Measurements from ENCODE around the gene APP.

APP gene

GRCh38 chr21:25898671-25899070, 271.9 kb downstream of the APP start:
- Histone ChIP-seq H3K36me3 (ENCODE audit: insufficient read depth, low read length) (no peaks in the 10 kb centered on the region), H3K9me2 (replicated peaks; ENCODE audit: low read depth, low read length) (no peaks in the 10 kb centered on the region), H3K79me2 (ENCODE audit: insufficient read depth, low read length) (no peaks in the 10 kb centered on the region), H3K9ac (ENCODE audit: low read depth, low read length, poor library complexity, severe bottlenecking) (no peak overlapping the region), H3K4me2 (ENCODE audit: low read depth, low read length, poor library complexity, severe bottlenecking) (no peak overlapping the region), H3K4me1 (ENCODE audit: insufficient read depth, low read length, poor library complexity, severe bottlenecking) (no peaks in the 10 kb centered on the region), H3K4me3 (ENCODE audit: low read length, poor library complexity, severe bottlenecking) (no peak overlapping the region), H2AFZ (ENCODE audit: low read length) (no peak overlapping the region), H4K20me1 (ENCODE audit: insufficient read depth, low read length, poor library complexity, severe bottlenecking) (no peaks in the 10 kb centered on the region), H3K27me3 (ENCODE audit: insufficient read depth, low read length, poor library complexity, severe bottlenecking) (no peaks in the 10 kb centered on the region), H3F3A (ENCODE audit: low read depth) (no peaks in the 10 kb centered on the region), H3K9me3 (ENCODE audit: insufficient read depth, low read depth, low read length) (no peaks in the 10 kb centered on the region)
- TF ChIP-seq, protein P1, sequence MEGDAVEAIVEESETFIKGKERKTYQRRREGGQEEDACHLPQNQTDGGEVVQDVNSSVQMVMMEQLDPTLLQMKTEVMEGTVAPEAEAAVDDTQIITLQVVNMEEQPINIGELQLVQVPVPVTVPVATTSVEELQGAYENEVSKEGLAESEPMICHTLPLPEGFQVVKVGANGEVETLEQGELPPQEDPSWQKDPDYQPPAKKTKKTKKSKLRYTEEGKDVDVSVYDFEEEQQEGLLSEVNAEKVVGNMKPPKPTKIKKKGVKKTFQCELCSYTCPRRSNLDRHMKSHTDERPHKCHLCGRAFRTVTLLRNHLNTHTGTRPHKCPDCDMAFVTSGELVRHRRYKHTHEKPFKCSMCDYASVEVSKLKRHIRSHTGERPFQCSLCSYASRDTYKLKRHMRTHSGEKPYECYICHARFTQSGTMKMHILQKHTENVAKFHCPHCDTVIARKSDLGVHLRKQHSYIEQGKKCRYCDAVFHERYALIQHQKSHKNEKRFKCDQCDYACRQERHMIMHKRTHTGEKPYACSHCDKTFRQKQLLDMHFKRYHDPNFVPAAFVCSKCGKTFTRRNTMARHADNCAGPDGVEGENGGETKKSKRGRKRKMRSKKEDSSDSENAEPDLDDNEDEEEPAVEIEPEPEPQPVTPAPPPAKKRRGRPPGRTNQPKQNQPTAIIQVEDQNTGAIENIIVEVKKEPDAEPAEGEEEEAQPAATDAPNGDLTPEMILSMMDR (conservative IDR thresholded peaks at IDR 0.05; ENCODE audit: low read length), result no peak

GRCh38 chr21:25897383-25897782, 273.2 kb downstream of the APP start:
- Histone ChIP-seq H3K4me3 (ENCODE audit: low read length, poor library complexity, severe bottlenecking) (no peak overlapping the region), H3K4me1 (ENCODE audit: insufficient read depth, low read length, poor library complexity, severe bottlenecking) (no peaks in the 10 kb centered on the region), H3K4me2 (ENCODE audit: low read depth, low read length, poor library complexity, severe bottlenecking) (no peak overlapping the region), H3K9me2 (replicated peaks; ENCODE audit: low read depth, low read length) (no peaks in the 10 kb centered on the region), H3K27me3 (ENCODE audit: insufficient read depth, low read length, poor library complexity, severe bottlenecking) (no peaks in the 10 kb centered on the region), H2AFZ (ENCODE audit: low read length) (no peak overlapping the region), H4K20me1 (ENCODE audit: insufficient read depth, low read length, poor library complexity, severe bottlenecking) (no peaks in the 10 kb centered on the region), H3K9me3 (ENCODE audit: insufficient read depth, low read depth, low read length) (no peaks in the 10 kb centered on the region), H3K79me2 (ENCODE audit: insufficient read depth, low read length) (no peaks in the 10 kb centered on the region), H3K36me3 (ENCODE audit: insufficient read depth, low read length) (no peaks in the 10 kb centered on the region), H3F3A (ENCODE audit: low read depth) (no peaks in the 10 kb centered on the region), H3K9ac (ENCODE audit: low read depth, low read length, poor library complexity, severe bottlenecking) (no peak overlapping the region)
- TF ChIP-seq EZH2phosphoT487 (IDR thresholded peaks at IDR 0.05; ENCODE audit: borderline replicate concordance), result no peak
- TF ChIP-seq, protein P1 (conservative IDR thresholded peaks at IDR 0.05; ENCODE audit: low read length), result no peak

- Histone ChIP-seq H3K4me2 (ENCODE audit: low read depth, low read length, poor library complexity, severe bottlenecking) (no peak overlapping the region), H2AFZ (ENCODE audit: low read length) (no peak overlapping the region), H4K20me1 (ENCODE audit: insufficient read depth, low read length, poor library complexity, severe bottlenecking) (no peaks in the 10 kb centered on the region)
These were observed 274.0 kb downstream of the APP start for GRCh38 chr21:25896501-25897056.

More at GRCh38 chr21:25896501-25897056, 274.0 kb downstream of the APP start:
- no peaks in the 10 kb centered on the region for H3K27me3 ChIP-seq (ENCODE audit: insufficient read depth, low read length, poor library complexity, severe bottlenecking)
- no peaks in the 10 kb centered on the region for H3K36me3 ChIP-seq (ENCODE audit: insufficient read depth, low read length)
- no peaks in the 10 kb centered on the region for H3K4me1 ChIP-seq (ENCODE audit: insufficient read depth, low read length, poor library complexity, severe bottlenecking)
- no peaks in the 10 kb centered on the region for H3K9me3 ChIP-seq (ENCODE audit: insufficient read depth, low read depth, low read length)
- no peak for TF ChIP-seq EZH2phosphoT487 (IDR thresholded peaks at IDR 0.05; ENCODE audit: borderline replicate concordance)
- TF ChIP-seq, protein P1 (conservative IDR thresholded peaks at IDR 0.05; ENCODE audit: low read length), result no peak
- no peaks in the 10 kb centered on the region for H3F3A ChIP-seq (ENCODE audit: low read depth)
- H3K9ac ChIP-seq (ENCODE audit: low read depth, low read length, poor library complexity, severe bottlenecking), result no peak overlapping the region
- no peaks in the 10 kb centered on the region for H3K9me2 ChIP-seq (replicated peaks; ENCODE audit: low read depth, low read length)
- no peak overlapping the region for H3K4me3 ChIP-seq (ENCODE audit: low read length, poor library complexity, severe bottlenecking)
- no peaks in the 10 kb centered on the region for H3K79me2 ChIP-seq (ENCODE audit: insufficient read depth, low read length)

Measured in Loucy (cell line).